ENCODE measurements around the gene VSIG8.

The VSIG8 gene

GRCh38 chr1:159829822-159830465 lies 32.5 kb downstream of the VSIG8 start:
- H3K27me3 Mint-ChIP-seq: no peaks in the 10 kb centered on the region
- H3K36me3 Mint-ChIP-seq (ENCODE audit: insufficient read depth): peaks cover 16% of the 10 kb centered on the region
- H3K9me3 Mint-ChIP-seq: peaks cover 7% of the 10 kb centered on the region
- H3K4me3 Mint-ChIP-seq: peak overlapping the region; percentile 18
- DNase-seq (ENCODE audit: low spot score in 2 of 2): no peak
- no peak overlapping the region for H3K27ac Mint-ChIP-seq (ENCODE audit: low read depth)
- ATAC-seq (replicated peaks; ENCODE audit: extremely low read depth, poor library complexity, severe bottlenecking): no peak
- peaks cover 74% of the 10 kb centered on the region for H3K4me1 Mint-ChIP-seq

GRCh38 chr1:159829273-159829634 lies 33.2 kb downstream of the VSIG8 start:
- DNase-seq (ENCODE audit: low spot score in 2 of 2) (no peak), ATAC-seq (replicated peaks; ENCODE audit: extremely low read depth, poor library complexity, severe bottlenecking) (no peak)
- Mint-ChIP-seq H3K27ac (ENCODE audit: low read depth) (no peak overlapping the region), H3K4me1 (peaks cover 80% of the 10 kb centered on the region), H3K9me3 (peaks cover 7% of the 10 kb centered on the region), H3K27me3 (no peaks in the 10 kb centered on the region), H3K36me3 (ENCODE audit: insufficient read depth) (peaks cover 19% of the 10 kb centered on the region), H3K4me3 (peak overlapping the region; percentile 75)

- Mint-ChIP-seq H3K27ac (ENCODE audit: low read depth) (no peak overlapping the region), H3K4me1 (peaks cover 85% of the 10 kb centered on the region), H3K4me3 (peak overlapping the region; percentile 75), H3K9me3 (peaks cover 7% of the 10 kb centered on the region), H3K36me3 (ENCODE audit: insufficient read depth) (peaks cover 19% of the 10 kb centered on the region), H3K27me3 (no peaks in the 10 kb centered on the region)
- DNase-seq (ENCODE audit: low spot score in 2 of 2) (no peak), ATAC-seq (replicated peaks; ENCODE audit: extremely low read depth, poor library complexity, severe bottlenecking) (no peak)
Observed at GRCh38 chr1:159828581-159829272, 33.7 kb downstream of the VSIG8 start.

GRCh38 chr1:159828176-159828575 lies 34.3 kb downstream of the VSIG8 start:
- no peak for ATAC-seq (replicated peaks; ENCODE audit: extremely low read depth, poor library complexity, severe bottlenecking)
- H3K4me3 Mint-ChIP-seq: peak overlapping the region; percentile 75

GRCh38 chr1:159827549-159827948 lies 34.9 kb downstream of the VSIG8 start:
- H3K27me3 Mint-ChIP-seq: no peaks in the 10 kb centered on the region
- peak overlapping the region; percentile 75 for H3K27ac Mint-ChIP-seq (ENCODE audit: low read depth)
- H3K4me3 Mint-ChIP-seq: peak overlapping the region; percentile 75
- peaks cover 7% of the 10 kb centered on the region for H3K9me3 Mint-ChIP-seq
- peaks cover 96% of the 10 kb centered on the region for H3K4me1 Mint-ChIP-seq
- peaks cover 19% of the 10 kb centered on the region for H3K36me3 Mint-ChIP-seq (ENCODE audit: insufficient read depth)
- DNase-seq (ENCODE audit: low spot score in 2 of 2) (peak in 1 of 2 donors; percentile 31), ATAC-seq (replicated peaks; ENCODE audit: extremely low read depth, poor library complexity, severe bottlenecking) (peak; percentile 51)

More at GRCh38 chr1:159828176-159828575, 34.3 kb downstream of the VSIG8 start:
- Mint-ChIP-seq H3K4me1 (peaks cover 90% of the 10 kb centered on the region), H3K9me3 (peaks cover 7% of the 10 kb centered on the region), H3K27me3 (no peaks in the 10 kb centered on the region), H3K27ac (ENCODE audit: low read depth) (no peak overlapping the region), H3K36me3 (ENCODE audit: insufficient read depth) (peaks cover 19% of the 10 kb centered on the region)
- DNase-seq (ENCODE audit: low spot score in 2 of 2): no peak

- Mint-ChIP-seq H3K27ac (ENCODE audit: low read depth) (peak overlapping the region; percentile 75), H3K9me3 (peaks cover 7% of the 10 kb centered on the region), H3K4me1 (peaks cover 96% of the 10 kb centered on the region), H3K27me3 (no peaks in the 10 kb centered on the region), H3K4me3 (peak overlapping the region; percentile 75), H3K36me3 (ENCODE audit: insufficient read depth) (peaks cover 19% of the 10 kb centered on the region)
- DNase-seq (ENCODE audit: low spot score in 2 of 2) (peak in 1 of 2 donors; percentile 22), ATAC-seq (replicated peaks; ENCODE audit: extremely low read depth, poor library complexity, severe bottlenecking) (peak; percentile 64)
Observed at GRCh38 chr1:159827102-159827490, 35.4 kb downstream of the VSIG8 start.

- peaks cover 96% of the 10 kb centered on the region for H3K4me1 Mint-ChIP-seq
- DNase-seq (ENCODE audit: low spot score in 2 of 2): peak; percentile 42 to 73
- peaks cover 19% of the 10 kb centered on the region for H3K36me3 Mint-ChIP-seq (ENCODE audit: insufficient read depth)
- ATAC-seq (replicated peaks; ENCODE audit: extremely low read depth, poor library complexity, severe bottlenecking): peak; percentile 89
- no peaks in the 10 kb centered on the region for H3K27me3 Mint-ChIP-seq
- H3K4me3 Mint-ChIP-seq: peak within 1 kb of the TSS; percentile 75
- peak within 1 kb of the TSS; percentile 75 for H3K27ac Mint-ChIP-seq (ENCODE audit: low read depth)
- peaks cover 7% of the 10 kb centered on the region for H3K9me3 Mint-ChIP-seq
Observed at GRCh38 chr1:159826441-159827101, 35.9 kb downstream of the VSIG8 start, which contains the start of gene SLAMF8. SLAMF8 (plus strand) TSS chr1:159826873; CDS start chr1:159826899, 26 bp downstream.

- peak overlapping the region; percentile 75 for H3K27ac Mint-ChIP-seq (ENCODE audit: low read depth)
- no peaks in the 10 kb centered on the region for H3K27me3 Mint-ChIP-seq
- H3K9me3 Mint-ChIP-seq: peaks cover 7% of the 10 kb centered on the region
- peaks cover 96% of the 10 kb centered on the region for H3K4me1 Mint-ChIP-seq
- peak overlapping the region; percentile 75 for H3K4me3 Mint-ChIP-seq
- peaks cover 19% of the 10 kb centered on the region for H3K36me3 Mint-ChIP-seq (ENCODE audit: insufficient read depth)
- DNase-seq (ENCODE audit: low spot score in 2 of 2) (no peak), ATAC-seq (replicated peaks; ENCODE audit: extremely low read depth, poor library complexity, severe bottlenecking) (no peak)
Observed at GRCh38 chr1:159825564-159825963, 36.9 kb downstream of the VSIG8 start.

- Mint-ChIP-seq H3K4me1 (peaks cover 91% of the 10 kb centered on the region), H3K27me3 (no peaks in the 10 kb centered on the region), H3K27ac (ENCODE audit: low read depth) (peak overlapping the region; percentile 64), H3K36me3 (ENCODE audit: insufficient read depth) (peaks cover 16% of the 10 kb centered on the region), H3K4me3 (peak overlapping the region; percentile 29), H3K9me3 (no peaks in the 10 kb centered on the region)
- DNase-seq (ENCODE audit: low spot score in 2 of 2) (no peak), ATAC-seq (replicated peaks; ENCODE audit: extremely low read depth, poor library complexity, severe bottlenecking) (no peak)
Observed at GRCh38 chr1:159823406-159823805, 39.1 kb downstream of the VSIG8 start.

- Mint-ChIP-seq H3K4me1 (peaks cover 73% of the 10 kb centered on the region), H3K27ac (ENCODE audit: low read depth) (no peak overlapping the region), H3K27me3 (no peaks in the 10 kb centered on the region), H3K4me3 (no peak overlapping the region), H3K9me3 (no peaks in the 10 kb centered on the region), H3K36me3 (ENCODE audit: insufficient read depth) (peaks cover 13% of the 10 kb centered on the region)
- no peak for DNase-seq (ENCODE audit: low spot score in 2 of 2)
- ATAC-seq (replicated peaks; ENCODE audit: extremely low read depth, poor library complexity, severe bottlenecking): no peak
Observed at GRCh38 chr1:159821171-159821867, 41.1 kb downstream of the VSIG8 start.

- H3K36me3 Mint-ChIP-seq (ENCODE audit: insufficient read depth): peaks cover 22% of the 10 kb centered on the region
- no peak for ATAC-seq (replicated peaks; ENCODE audit: extremely low read depth, poor library complexity, severe bottlenecking)
- no peaks in the 10 kb centered on the region for H3K27me3 Mint-ChIP-seq
- no peak for DNase-seq (ENCODE audit: low spot score in 2 of 2)
- no peak overlapping the region for H3K4me3 Mint-ChIP-seq
- H3K9me3 Mint-ChIP-seq: no peaks in the 10 kb centered on the region
- H3K4me1 Mint-ChIP-seq: peaks cover 58% of the 10 kb centered on the region
- peak overlapping the region; percentile 41 for H3K27ac Mint-ChIP-seq (ENCODE audit: low read depth)
Observed at GRCh38 chr1:159817276-159818041, 45.0 kb downstream of the VSIG8 start.

GRCh38 chr1:159815926-159816325 lies 46.5 kb downstream of the VSIG8 start:
- no peak for ATAC-seq (replicated peaks; ENCODE audit: extremely low read depth, poor library complexity, severe bottlenecking)
- peaks cover 27% of the 10 kb centered on the region for H3K36me3 Mint-ChIP-seq (ENCODE audit: insufficient read depth)
- H3K4me3 Mint-ChIP-seq: no peak overlapping the region
- no peak overlapping the region for H3K27ac Mint-ChIP-seq (ENCODE audit: low read depth)
- H3K27me3 Mint-ChIP-seq: no peaks in the 10 kb centered on the region
- H3K4me1 Mint-ChIP-seq: peaks cover 55% of the 10 kb centered on the region
- no peak for DNase-seq (ENCODE audit: low spot score in 2 of 2)
- no peaks in the 10 kb centered on the region for H3K9me3 Mint-ChIP-seq
